GM12875 (cell line): ENCODE results near the gene CTSE.

Source experiments
- H3K4me3 ChIP-seq: one replicate; pipeline ENCODE4 v1.5.1; 2011; ENCODE audit warnings: low read depth, low read length, control low read depth
- CTCF ChIP-seq: IDR thresholded peaks from 2 replicates; pipeline ENCODE4 v1.5.1; 2011; ENCODE audit warnings: low read depth, mild to moderate bottlenecking, control low read depth, inconsistent platforms, low read length, moderate library complexity, borderline replicate concordance; ENCODE audit not compliant: insufficient read depth

CTSE gene

GRCh38 chr1:205993068-205993467 lies 30.6 kb downstream of the CTSE start:
- no peak for TF ChIP-seq CTCF

GRCh38 chr1:205992218-205992882 lies 31.3 kb downstream of the CTSE start:
- no peak overlapping the region for H3K4me3 ChIP-seq
- TF ChIP-seq CTCF: no peak

More at GRCh38 chr1:205993068-205993467, 30.6 kb downstream of the CTSE start:
- no peak overlapping the region for H3K4me3 ChIP-seq

GRCh38 chr1:205991237-205991636 lies 32.5 kb downstream of the CTSE start:
- H3K4me3 ChIP-seq: no peak overlapping the region
- no peak for TF ChIP-seq CTCF

GRCh38 chr1:205990226-205990625 lies 33.5 kb downstream of the CTSE start:
- H3K4me3 ChIP-seq: no peak overlapping the region
- TF ChIP-seq CTCF: no peak

GRCh38 chr1:205989786-205990185 lies 33.9 kb downstream of the CTSE start:
- TF ChIP-seq CTCF: no peak
- no peak overlapping the region for H3K4me3 ChIP-seq

GRCh38 chr1:205988585-205988995 lies 35.1 kb downstream of the CTSE start:
- H3K4me3 ChIP-seq: no peak overlapping the region
- no peak for TF ChIP-seq CTCF

GRCh38 chr1:205986861-205987260 lies 36.8 kb downstream of the CTSE start:
- TF ChIP-seq CTCF: no peak
- H3K4me3 ChIP-seq: no peak overlapping the region
